ENCODE results near the gene STARD7. TPM values are rescaled to one million over a fixed set of nuclear protein-coding genes. Genes with fewer than 3 reads are reported as not detected.
"Not testable (repeated sequence)": the region's sequence is repeated elsewhere in the genome, so short reads cannot be mapped to it uniquely, and the experiment has no call there.

STARD7 gene
- total RNA-seq, 1 donor from 2014 or later = 136 TPM

- intact Hi-C loops (cut with micrococcal nuclease) = no loop called here
These were observed 29.6 kb upstream of the STARD7 start for GRCh38 chr2:96238266-96238665.

GRCh38 chr2:96236882-96237281 lies 28.3 kb upstream of the STARD7 start:
- intact Hi-C loops (cut with micrococcal nuclease) = no loop called here

- intact Hi-C loops (cut with micrococcal nuclease) = no loop called here
These were observed 25.3 kb upstream of the STARD7 start for GRCh38 chr2:96233880-96234316.

GRCh38 chr2:96233436-96233835 lies 24.8 kb upstream of the STARD7 start:
- intact Hi-C loops (cut with micrococcal nuclease) = no loop called here

GRCh38 chr2:96231316-96231715 lies 22.7 kb upstream of the STARD7 start:
- intact Hi-C loops (cut with micrococcal nuclease) = no loop called here

GRCh38 chr2:96225016-96225533 lies 16.4 kb upstream of the STARD7 start:
- intact Hi-C loops (cut with micrococcal nuclease) = no loop called here

- intact Hi-C loops (cut with micrococcal nuclease) = not testable (repeated sequence)
These were observed 12.5 kb upstream of the STARD7 start for GRCh38 chr2:96221106-96221505.

- intact Hi-C loops (cut with micrococcal nuclease) = not testable (repeated sequence)
These were observed 11.3 kb upstream of the STARD7 start for GRCh38 chr2:96219959-96220358.

GRCh38 chr2:96218508-96219131 lies 10.0 kb upstream of the STARD7 start:
- intact Hi-C loops (cut with micrococcal nuclease) = no loop called here

- intact Hi-C loops (cut with micrococcal nuclease) = no loop called here
These were observed 5.9 kb upstream of the STARD7 start for GRCh38 chr2:96214554-96214953.

GRCh38 chr2:96213379-96213778 lies 4.8 kb upstream of the STARD7 start:
- intact Hi-C loops (cut with micrococcal nuclease) = no loop called here

- intact Hi-C loops (cut with micrococcal nuclease) = no loop called here
These were observed 3.7 kb upstream of the STARD7 start for GRCh38 chr2:96212339-96212738.

GRCh38 chr2:96209729-96210085 lies 1.1 kb upstream of the STARD7 start:
- intact Hi-C loops (cut with micrococcal nuclease) = loop anchor here (2.0 kb wide), 3 partner anchors 17 to 327 kb away; partner anchors contain the start of gene ARID5A

GRCh38 chr2:96209011-96209728 lies 543 bp upstream of the STARD7 start:
- intact Hi-C loops (cut with micrococcal nuclease) = loop anchor here (2.0 kb wide), 3 partner anchors 16 to 328 kb away; partner anchors contain the start of gene ARID5A

GRCh38 chr2:96207774-96208142 lies 869 bp downstream of the STARD7 start:
- intact Hi-C loops (cut with micrococcal nuclease) = loop anchor here (1.0 to 2.0 kb wide), 9 partner anchors 15 to 329 kb away; partner anchors contain the start of genes ARID5A, CIAO1, NCAPH and SNRNP200

- intact Hi-C loops (cut with micrococcal nuclease) = no loop called here
These were observed 1.4 kb downstream of the STARD7 start for GRCh38 chr2:96207073-96207773.

GRCh38 chr2:96205888-96206287 lies 2.7 kb downstream of the STARD7 start:
- intact Hi-C loops (cut with micrococcal nuclease) = no loop called here

GRCh38 chr2:96204836-96205624 lies 3.6 kb downstream of the STARD7 start:
- intact Hi-C loops (cut with micrococcal nuclease) = no loop called here

GRCh38 chr2:96203130-96204028 lies 5.2 kb downstream of the STARD7 start:
- intact Hi-C loops (cut with micrococcal nuclease) = no loop called here

Measured in T-helper 1 cell treated with Interleukin-12 subunit alpha and Interleukin-12 subunit beta and Interleukin-4 antibody, amounts not matched to agents 30 ng/mL and 1 ng/mL, for 36 hours (primary cell).